DMS 273 treated with DMSO at 0.1 percent for 48 hours (cell line): ENCODE data around the gene KDM5C.

Experiments used
- DNase-seq: peaks from one replicate; lab custom pipeline; 2025; lab: John Stamatoyannopoulos, UW

The KDM5C gene

GRCh38 chrX:53224860-53225797 is at the start of gene KDM5C:
KDM5C (minus strand) TSS chrX:53225207; CDS start chrX:53224889, 318 bp downstream.
- DNase-seq = peak; percentile 95

GRCh38 chrX:53272808-53273337 is 47.9 kb upstream of the KDM5C start:
- DNase-seq = no peak

- DNase-seq = no peak
These were observed 44.6 kb upstream of the KDM5C start for GRCh38 chrX:53269536-53270107.

- no peak for DNase-seq
These were observed 43.2 kb upstream of the KDM5C start for GRCh38 chrX:53268173-53268572.

GRCh38 chrX:53266914-53267313 is 41.9 kb upstream of the KDM5C start:
- no peak for DNase-seq

GRCh38 chrX:53265771-53266574 is 41.0 kb upstream of the KDM5C start:
- no peak for DNase-seq

GRCh38 chrX:53263597-53264094 is 38.6 kb upstream of the KDM5C start:
- DNase-seq = no peak

GRCh38 chrX:53262918-53263394 is 37.9 kb upstream of the KDM5C start:
- DNase-seq = no peak

- no peak for DNase-seq
These were observed 37.3 kb upstream of the KDM5C start for GRCh38 chrX:53262189-53262917.

GRCh38 chrX:53261355-53261972 is 36.5 kb upstream of the KDM5C start:
- DNase-seq = no peak

GRCh38 chrX:53260836-53261235 is 35.8 kb upstream of the KDM5C start:
- DNase-seq = no peak

GRCh38 chrX:53257670-53258423 is 32.8 kb upstream of the KDM5C start:
- DNase-seq = no peak

GRCh38 chrX:53257166-53257565 is 32.2 kb upstream of the KDM5C start:
- no peak for DNase-seq

GRCh38 chrX:53256446-53257041 is 31.5 kb upstream of the KDM5C start:
- no peak for DNase-seq

- DNase-seq = no peak
These were observed 30.8 kb upstream of the KDM5C start for GRCh38 chrX:53255738-53256191.

GRCh38 chrX:53254570-53255461 is 29.8 kb upstream of the KDM5C start:
- no peak for DNase-seq

- DNase-seq = no peak
These were observed 28.4 kb upstream of the KDM5C start for GRCh38 chrX:53253293-53254020.

- DNase-seq = no peak
These were observed 26.3 kb upstream of the KDM5C start for GRCh38 chrX:53251307-53251706.
